K562 treated with DMSO at 1 percent for 24 hours (cell line): ENCODE data around the gene MIXL1. TPM values are rescaled to one million over a fixed set of nuclear protein-coding genes. Genes with fewer than 3 reads are reported as not detected.

ENCODE experiments used
- total RNA-seq: library from RNA; unstranded; fragments of 300-600 nt; gene quantifications from 2 replicates; pipeline ENCODE4 v1.2.3, GENCODE V29; 2022; ENCODE audit warnings: low read depth; ENCODE audit not compliant: insufficient read depth

MIXL1 gene
- not detected in 2 replicates for total RNA-seq

DNA sequence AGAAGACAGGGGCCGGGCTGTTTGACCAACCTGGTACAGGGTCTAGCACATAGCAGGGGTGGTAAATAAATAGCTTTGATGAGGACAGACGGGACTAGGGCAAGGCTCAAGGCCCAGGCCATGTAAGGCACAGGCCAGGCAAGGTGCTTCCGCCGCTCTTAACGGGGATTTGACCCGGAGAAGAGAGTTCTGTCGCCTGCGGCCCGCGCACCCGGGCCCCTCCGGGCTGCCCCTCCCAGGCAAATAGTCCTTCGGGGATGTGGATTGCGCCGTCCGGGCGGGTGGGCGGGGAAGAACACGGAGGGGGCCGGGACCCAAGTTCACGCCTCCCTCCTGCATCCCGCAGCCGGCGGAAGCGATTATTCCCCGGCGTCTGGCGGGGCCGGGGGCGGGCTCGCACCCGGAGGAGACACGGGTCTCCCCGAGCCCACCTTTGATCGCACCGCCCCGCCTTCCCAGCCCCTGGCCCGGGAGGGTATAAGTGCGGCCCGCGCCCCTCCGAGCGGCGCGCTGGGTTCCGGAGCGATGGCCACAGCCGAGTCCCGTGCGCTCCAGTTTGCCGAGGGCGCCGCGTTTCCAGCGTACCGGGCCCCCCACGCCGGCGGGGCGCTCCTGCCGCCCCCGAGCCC, at the start of gene MIXL1:
MIXL1 (plus strand) TSS at position 508 of the 629 bp plus-strand sequence; CDS start at position 526, 18 bp downstream.

DNA sequence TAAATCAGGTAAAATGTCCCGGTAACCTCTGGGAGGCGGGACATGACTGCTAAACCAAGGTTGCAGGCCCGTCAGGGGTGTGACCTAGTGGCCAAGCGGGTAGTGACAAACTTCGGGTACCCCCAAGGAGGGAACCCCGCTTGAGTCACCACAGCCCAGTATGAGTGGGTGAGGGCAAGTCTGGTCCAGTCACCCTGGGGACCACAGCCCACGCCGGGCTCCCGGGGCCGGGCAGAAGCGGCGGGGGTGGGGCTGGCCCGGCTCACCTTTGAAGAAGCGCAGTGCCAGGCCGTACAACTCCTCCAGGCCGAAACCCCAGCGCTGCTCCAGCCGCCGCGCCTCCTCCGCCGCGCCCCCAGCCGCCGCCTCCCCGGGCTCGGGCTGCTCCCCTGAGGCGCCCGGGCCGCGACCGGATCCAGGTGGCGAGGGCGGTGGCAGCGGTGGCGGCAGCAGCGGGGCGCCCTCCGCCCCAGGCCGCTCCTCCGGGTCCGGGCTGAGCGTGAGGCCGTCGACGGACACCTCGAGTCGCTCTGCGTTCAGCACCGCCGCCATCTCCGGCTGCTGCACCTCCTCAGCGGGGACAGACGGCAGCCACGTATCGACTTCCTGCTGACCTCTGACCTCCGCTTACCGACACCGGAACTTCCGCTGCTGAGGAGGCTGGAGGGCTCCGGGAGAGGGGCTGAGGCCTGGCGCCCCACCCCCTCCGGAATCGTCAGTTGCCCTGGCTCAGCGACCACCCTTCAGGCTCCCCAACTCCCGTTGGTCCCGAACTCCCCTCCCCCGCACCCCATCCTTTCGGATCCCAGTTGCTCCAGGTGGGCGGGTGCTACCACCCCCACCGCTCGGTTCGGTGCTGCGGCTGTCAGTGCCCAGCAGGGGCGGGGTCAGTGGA, 37.1 kb upstream of the MIXL1 start, which contains the start of gene ACBD3:
ACBD3 (minus strand) TSS at position 618 of the 895 bp plus-strand sequence; CDS start at position 552, 66 bp downstream.

Other genes with a start within 250 kb of the MIXL1 start
- 12.3 and 16.1 TPM in 2 replicates for gene SDE2, start 224.3 kb upstream of the MIXL1 start, total RNA-seq
- gene H3-3A, start 160.9 kb upstream of the MIXL1 start, total RNA-seq = 593 and 654 TPM in 2 replicates
- gene ACBD3, start 36.9 kb upstream of the MIXL1 start, total RNA-seq = 28.9 and 31.6 TPM in 2 replicates
- 11.5 and 11.8 TPM in 2 replicates for gene LIN9, start 85.5 kb downstream of the MIXL1 start, total RNA-seq
- gene PARP1, start 184.4 kb downstream of the MIXL1 start, total RNA-seq = 192 and 241 TPM in 2 replicates